Upper lobe of left lung (tissue), 4 donors: ENCODE measurements around the gene JAZF1.

Experiments used
- EP300 ChIP-seq, 4 donors: sonication (generic); formaldehyde crosslinking; IDR thresholded peaks; one replicate each; pipeline ENCODE4 v1.5.1; 2017; ENCODE audit warnings: antibody characterized with exemption in 4 of 4, control low read depth in 2 of 4
- POLR2A ChIP-seq, 4 donors: fragments of 450-650 bp; IDR thresholded peaks; one replicate each; pipeline ENCODE4 v1.5.1; 2016 to 2017; ENCODE audit warnings: antibody characterized with exemption in 4 of 4, mild to moderate bottlenecking in 2 of 4
- POLR2AphosphoS5 ChIP-seq, 2 donors: sonication (generic); formaldehyde crosslinking; IDR thresholded peaks; one replicate each; pipeline ENCODE4 v1.5.1; 2017; ENCODE audit warnings: antibody characterized with exemption in 2 of 2
- TF ChIP-seq, protein P1 (sequence below), 6 experiments: fragments of 450-650 bp in 4 of 6; fragments of 200-600 bp in 2 of 6; sonication (generic) in 2 of 6; IDR thresholded peaks; one replicate each; pipeline ENCODE4 v1.5.1; 2016 to 2019; ENCODE audit warnings: antibody characterized with exemption in 6 of 6

DNA sequence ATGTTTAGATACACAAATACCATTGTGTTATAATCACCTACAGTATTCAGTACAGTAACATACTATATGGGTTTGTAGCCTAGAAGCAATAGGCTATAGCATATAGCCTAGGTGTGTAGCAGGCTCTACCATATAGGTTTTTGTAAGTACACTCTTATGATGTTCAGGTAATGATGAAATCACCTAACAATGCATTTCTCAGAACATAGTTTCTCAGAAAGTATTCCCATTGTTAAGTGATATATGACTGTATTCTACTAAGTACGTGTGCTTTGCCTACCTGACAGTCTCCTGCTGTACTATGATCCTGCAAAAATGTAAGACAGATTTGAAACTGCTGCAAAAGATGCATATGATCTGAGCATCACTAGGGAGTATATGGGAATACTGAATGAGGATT lies 137.9 kb downstream of the JAZF1 start:
- TF ChIP-seq, protein P1, sequence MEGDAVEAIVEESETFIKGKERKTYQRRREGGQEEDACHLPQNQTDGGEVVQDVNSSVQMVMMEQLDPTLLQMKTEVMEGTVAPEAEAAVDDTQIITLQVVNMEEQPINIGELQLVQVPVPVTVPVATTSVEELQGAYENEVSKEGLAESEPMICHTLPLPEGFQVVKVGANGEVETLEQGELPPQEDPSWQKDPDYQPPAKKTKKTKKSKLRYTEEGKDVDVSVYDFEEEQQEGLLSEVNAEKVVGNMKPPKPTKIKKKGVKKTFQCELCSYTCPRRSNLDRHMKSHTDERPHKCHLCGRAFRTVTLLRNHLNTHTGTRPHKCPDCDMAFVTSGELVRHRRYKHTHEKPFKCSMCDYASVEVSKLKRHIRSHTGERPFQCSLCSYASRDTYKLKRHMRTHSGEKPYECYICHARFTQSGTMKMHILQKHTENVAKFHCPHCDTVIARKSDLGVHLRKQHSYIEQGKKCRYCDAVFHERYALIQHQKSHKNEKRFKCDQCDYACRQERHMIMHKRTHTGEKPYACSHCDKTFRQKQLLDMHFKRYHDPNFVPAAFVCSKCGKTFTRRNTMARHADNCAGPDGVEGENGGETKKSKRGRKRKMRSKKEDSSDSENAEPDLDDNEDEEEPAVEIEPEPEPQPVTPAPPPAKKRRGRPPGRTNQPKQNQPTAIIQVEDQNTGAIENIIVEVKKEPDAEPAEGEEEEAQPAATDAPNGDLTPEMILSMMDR (IDR thresholded peaks at IDR 0.05), result no peak
- no peak for TF ChIP-seq POLR2A (IDR thresholded peaks at IDR 0.05)
- no peak for TF ChIP-seq POLR2AphosphoS5 (IDR thresholded peaks at IDR 0.05)
- no peak for TF ChIP-seq EP300 (IDR thresholded peaks at IDR 0.05)
